Tibial nerve (tissue), 3 donors: ENCODE measurements around the gene CLCA1.

Experiments used
- CTCF ChIP-seq, 5 experiments: fragments of 200-600 bp in 3 of 5; fragments of 450-650 bp in 2 of 5; sonication (generic) in 3 of 5; IDR thresholded peaks; one replicate each; pipeline ENCODE4 v1.5.1; 2016 to 2019; ENCODE audit warnings: antibody characterized with exemption in 5 of 5, mild to moderate bottlenecking in 3 of 5, moderate library complexity in 2 of 5
- POLR2A ChIP-seq, 2 donors: fragments of 450-650 bp; IDR thresholded peaks; one replicate each; pipeline ENCODE4 v1.6.1; 2017; ENCODE audit warnings: antibody characterized with exemption in 2 of 2, mild to moderate bottlenecking in 2 of 2, moderate library complexity in 2 of 2

GRCh38 chr1:86503406-86504136, 34.8 kb downstream of the CLCA1 start:
- no peak for TF ChIP-seq CTCF (IDR thresholded peaks at IDR 0.05)
- no peak for TF ChIP-seq POLR2A (IDR thresholded peaks at IDR 0.05)
